Measurements from ENCODE around the gene KIF3A.

DNA sequence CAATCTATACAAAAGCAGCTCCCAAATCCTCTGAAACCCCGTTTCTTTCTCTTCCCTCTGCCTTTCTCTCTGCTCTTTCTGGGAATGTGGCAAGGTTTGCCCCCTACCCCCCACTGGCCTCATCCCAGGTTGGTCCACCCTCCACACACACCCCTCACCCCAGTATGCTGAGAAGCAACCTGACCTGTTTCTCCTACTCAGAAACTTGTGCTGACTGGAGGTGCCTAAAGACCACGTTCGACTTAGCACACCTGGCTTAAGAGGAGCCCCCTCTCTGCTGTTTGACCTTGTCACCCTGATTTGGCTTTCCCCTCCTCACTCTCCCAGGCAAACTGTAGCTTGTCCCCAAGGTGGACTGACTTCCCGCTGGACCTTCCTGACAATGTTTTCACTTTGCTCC lies 40.8 kb upstream of the KIF3A start:
- TF ChIP-seq, protein P1, sequence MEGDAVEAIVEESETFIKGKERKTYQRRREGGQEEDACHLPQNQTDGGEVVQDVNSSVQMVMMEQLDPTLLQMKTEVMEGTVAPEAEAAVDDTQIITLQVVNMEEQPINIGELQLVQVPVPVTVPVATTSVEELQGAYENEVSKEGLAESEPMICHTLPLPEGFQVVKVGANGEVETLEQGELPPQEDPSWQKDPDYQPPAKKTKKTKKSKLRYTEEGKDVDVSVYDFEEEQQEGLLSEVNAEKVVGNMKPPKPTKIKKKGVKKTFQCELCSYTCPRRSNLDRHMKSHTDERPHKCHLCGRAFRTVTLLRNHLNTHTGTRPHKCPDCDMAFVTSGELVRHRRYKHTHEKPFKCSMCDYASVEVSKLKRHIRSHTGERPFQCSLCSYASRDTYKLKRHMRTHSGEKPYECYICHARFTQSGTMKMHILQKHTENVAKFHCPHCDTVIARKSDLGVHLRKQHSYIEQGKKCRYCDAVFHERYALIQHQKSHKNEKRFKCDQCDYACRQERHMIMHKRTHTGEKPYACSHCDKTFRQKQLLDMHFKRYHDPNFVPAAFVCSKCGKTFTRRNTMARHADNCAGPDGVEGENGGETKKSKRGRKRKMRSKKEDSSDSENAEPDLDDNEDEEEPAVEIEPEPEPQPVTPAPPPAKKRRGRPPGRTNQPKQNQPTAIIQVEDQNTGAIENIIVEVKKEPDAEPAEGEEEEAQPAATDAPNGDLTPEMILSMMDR (IDR thresholded peaks at IDR 0.05), result no peak
- TF ChIP-seq POLR2A (IDR thresholded peaks at IDR 0.05) (no peak), POLR2AphosphoS5 (IDR thresholded peaks at IDR 0.05) (no peak)
